Stimulated activated naive CD8-positive, alpha-beta T cell treated with anti-CD3 and anti-CD28 coated beads, Interleukin-15, Interleukin-2, amounts not matched to agents 100 U/mL and 50 U/mL, for 24 hours (primary cell): ENCODE data around the gene ZDHHC21.
"Not testable (repeated sequence)": the region's sequence is repeated elsewhere in the genome, so short reads cannot be mapped to it uniquely, and the experiment has no call there.

Experiments
- ATAC-seq: fragments of 150-1000 bp; cut with Tn5 transposase; one replicate; pipeline ENCODE4 v1.10.0; 2021
- DNase-seq: peaks from one replicate; pipeline ENCODE4 v3.0.0; 2021

The ZDHHC21 gene

DNA sequence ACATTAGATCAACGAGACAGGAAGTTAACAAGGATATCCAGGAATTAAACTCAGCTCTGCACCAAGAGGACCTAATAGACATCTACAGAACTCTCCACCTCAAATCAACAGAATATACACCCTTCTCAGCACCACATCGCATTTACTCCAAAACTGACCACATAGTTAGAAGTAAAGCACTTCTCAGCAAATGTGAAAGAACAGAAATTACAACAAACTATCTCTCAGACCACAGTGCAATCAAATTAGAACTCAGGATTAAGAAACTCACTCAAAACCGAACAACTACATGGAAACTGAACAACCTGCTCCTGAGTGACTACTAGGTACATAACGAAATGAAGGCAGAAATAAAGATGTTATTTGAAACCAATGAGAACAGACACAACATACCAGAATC, 10.6 kb downstream of the ZDHHC21 start:
- ATAC-seq, DNase-seq: not testable (repeated sequence)

DNA sequence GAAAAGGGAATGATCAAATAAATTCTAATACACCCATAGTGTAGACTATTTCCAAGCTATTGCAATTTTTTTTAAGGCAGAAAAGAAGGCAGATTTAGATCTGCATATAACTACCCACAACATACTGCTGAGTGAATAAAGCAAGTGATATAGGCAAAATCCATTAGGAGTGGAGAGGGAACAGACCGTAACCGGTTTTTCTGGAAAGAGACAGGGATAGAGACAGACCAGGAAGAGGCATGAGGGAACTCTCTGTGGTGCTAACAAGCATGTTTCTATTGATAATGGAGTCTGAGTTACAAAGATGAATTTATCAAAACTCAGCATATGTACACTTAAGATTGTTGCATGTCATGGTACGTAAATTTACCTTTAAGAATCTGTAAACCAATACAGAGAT, 14.5 kb downstream of the ZDHHC21 start:
- DNase-seq (no peak), ATAC-seq (no peak)

DNA sequence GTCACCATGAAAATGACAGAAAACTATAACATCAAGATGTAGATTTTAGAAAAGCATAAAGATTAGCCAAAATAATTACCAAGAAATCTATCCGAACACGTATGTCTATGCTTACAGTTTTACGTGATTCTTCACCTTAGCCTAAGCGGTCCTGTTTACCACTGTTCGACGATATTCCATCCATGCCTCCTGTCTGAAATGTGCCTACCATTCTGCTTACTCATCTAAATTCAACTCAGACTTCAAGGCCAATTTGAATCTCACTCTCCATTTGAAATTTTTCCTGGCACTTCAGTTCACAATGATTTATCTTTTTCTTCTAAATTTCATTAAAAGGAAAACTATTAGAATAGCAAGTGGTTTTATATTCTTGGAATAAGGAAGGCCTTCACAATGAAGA, 15.4 kb downstream of the ZDHHC21 start:
- ATAC-seq (no peak), DNase-seq (no peak)

DNA sequence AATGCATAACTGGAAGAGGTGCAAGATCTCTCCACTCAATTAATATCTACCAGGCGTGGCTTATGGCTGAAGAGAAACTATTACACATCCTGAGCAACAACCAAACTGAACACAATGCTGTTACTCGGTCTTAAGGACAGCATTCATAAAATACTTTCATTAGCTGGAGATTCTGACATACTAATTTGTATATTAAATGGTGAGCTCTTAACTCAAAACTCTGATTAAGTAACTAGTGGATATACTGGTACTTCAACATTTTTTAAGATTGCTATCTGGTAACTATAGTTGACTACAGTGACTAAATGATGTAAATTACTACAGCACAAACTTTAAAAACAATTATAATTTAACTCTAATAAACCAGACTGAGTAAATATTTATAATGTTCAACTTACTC, 15.8 kb downstream of the ZDHHC21 start:
- no peak for ATAC-seq
- no peak for DNase-seq

DNA sequence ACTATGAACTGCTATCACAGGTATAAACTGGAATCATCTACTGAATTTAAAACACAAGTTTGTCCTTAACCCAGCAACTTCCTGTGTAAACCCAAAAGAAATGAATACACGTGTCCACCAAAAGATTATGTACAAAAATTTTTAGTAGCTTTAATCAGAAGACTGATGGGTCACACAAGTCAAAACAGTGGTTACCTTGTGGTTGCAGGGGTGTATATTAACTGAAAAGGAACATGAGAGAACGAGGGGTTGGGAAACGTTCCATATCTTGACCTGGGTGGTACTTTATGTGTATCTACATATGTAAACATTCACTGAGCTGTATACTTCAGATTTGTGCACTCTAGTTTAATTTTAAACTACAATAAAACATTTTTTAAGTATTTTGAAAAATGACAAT, 18.6 kb downstream of the ZDHHC21 start:
- ATAC-seq (no peak), DNase-seq (no peak)

DNA sequence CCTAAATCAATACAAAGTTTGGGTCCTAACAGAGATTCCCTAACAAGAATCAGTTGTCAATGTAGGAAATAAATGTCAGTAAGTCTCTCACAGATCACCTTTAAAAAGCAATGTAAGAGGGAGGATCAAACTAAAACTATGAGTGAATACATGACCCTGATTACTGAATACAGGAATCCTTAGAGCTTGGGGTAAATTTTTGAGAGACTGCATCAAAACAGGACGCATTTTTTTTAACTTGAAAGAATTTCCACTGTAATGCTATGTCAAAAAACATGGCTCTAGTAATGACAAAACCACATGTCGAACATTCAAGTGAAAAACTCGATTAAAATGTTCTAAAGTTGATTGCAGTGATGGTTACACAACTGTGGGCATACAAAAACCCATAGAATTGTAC, 21.9 kb downstream of the ZDHHC21 start:
- ATAC-seq = no peak
- DNase-seq = no peak

DNA sequence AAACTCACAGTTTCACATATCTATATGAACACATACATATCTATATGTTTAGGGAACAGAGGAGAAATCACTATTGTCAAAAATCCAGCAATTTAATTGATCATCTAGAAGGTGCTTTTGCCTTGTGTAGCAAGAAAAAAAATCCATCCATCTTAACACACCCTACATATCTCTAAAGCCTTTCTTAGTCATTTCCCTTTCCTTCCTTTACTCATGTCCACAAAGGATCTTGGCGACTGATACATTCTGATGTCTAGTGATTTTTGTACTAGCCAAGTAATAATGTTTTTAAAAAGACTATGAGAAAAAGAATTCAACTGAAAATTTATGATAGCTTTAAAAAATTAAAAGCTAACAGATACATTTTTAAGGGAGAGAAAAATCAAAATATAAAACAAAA, 22.5 kb downstream of the ZDHHC21 start:
- DNase-seq = no peak
- no peak for ATAC-seq

DNA sequence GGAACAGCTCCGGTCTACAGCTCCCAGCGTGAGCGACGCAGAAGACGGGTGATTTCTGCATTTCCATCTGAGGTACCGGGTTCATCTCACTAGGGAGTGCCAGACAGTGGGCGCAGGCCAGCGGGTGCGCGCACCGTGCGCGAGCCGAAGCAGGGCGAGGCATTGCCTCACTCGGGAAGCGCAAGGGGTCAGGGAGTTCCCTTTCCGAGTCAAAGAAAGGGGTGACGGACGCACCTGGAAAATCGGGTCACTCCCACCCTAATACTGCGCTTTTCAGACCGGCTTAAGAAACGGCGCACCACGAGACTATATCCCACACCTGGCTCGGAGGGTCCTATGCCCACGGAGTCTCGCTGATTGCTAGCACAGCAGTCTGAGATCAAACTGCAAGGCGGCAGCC, 29.2 kb downstream of the ZDHHC21 start:
- not testable (repeated sequence) for ATAC-seq, DNase-seq

DNA sequence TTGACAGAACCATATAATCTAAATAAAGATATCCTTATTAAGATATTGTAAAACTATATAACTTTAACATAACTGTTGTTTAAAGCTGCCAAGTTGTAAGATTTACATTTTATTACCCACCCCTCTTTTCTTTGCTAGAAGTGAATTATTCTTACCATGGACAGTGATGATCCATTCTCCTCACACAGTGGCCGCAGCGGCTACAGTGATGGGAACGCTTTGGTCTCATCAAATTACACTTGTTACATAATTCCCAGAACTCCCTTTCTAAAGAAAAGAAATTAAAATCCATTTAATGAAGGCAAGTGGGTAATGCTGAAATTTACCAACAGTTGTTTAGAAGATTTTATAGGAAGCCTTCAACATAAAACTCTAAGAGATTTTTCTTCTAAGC, 31.2 kb downstream of the ZDHHC21 start:
- DNase-seq (no peak), ATAC-seq (no peak)

DNA sequence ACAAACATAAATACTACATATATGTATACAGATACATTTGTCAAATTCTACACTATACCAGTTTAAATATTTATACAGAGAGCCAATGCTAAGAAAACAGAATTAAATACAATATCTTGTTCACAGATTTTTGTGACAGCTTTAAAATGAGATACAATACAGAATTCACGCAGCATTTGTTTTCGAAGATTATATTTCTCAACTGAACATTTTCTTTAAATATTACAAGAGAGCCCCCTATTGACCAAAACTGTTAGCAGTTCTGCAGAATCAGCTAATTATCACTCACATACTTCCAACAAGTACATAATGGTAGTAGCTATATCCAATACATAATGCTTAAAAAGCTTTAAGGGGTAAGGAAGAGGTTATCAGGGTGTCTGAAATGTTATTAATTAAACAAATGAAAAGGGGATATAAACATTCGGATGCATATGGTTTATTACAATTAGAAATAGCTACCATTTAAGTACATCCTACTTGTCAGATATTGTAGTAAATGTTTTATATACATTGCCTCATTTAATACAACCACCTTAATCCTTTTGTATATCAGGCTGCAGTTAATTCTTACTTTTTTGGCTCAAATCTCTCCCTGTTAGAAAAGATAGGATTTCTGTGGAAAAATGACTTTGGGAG, 31.7 kb downstream of the ZDHHC21 start:
- no peak for ATAC-seq
- DNase-seq = no peak

DNA sequence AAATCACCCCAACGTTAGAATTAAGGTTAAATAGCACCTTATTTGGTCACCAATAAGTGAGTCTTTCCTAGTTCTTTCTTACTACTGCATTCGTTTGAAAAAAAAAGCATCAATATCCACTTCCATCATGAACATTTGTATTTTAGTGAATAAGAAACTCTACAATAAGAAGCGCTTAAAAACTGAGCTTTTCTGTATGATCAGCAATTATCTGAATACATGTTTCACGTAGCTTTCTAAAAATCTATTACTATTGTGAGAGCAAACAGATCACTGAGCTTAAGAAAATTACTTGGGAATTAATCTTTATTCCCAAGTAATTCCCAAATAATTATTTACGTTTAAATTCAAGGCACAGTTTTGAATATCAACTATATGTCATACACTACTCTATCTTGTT, 32.5 kb downstream of the ZDHHC21 start:
- ATAC-seq = no peak

DNA sequence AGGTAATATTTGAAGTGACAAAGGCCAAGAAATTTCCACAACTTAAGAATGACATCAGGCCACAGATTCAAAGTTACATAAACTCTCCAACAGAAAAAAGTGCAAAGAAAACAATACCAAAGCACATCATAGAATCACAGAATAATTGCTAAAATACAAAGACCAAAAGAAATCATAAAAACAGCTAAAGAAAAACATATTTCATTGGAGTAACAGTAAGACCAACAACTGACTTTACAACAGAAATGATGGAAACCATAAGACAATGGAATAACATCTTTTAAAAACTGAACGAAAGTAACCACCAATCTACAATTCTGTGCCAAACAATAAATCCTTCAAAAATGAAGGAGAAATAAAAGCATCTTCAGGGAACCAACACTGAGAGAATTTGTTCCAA, 38.3 kb downstream of the ZDHHC21 start:
- no peak for DNase-seq
- ATAC-seq = no peak

More for the DNA sequence above, 32.5 kb downstream of the ZDHHC21 start:
- no peak for DNase-seq

DNA sequence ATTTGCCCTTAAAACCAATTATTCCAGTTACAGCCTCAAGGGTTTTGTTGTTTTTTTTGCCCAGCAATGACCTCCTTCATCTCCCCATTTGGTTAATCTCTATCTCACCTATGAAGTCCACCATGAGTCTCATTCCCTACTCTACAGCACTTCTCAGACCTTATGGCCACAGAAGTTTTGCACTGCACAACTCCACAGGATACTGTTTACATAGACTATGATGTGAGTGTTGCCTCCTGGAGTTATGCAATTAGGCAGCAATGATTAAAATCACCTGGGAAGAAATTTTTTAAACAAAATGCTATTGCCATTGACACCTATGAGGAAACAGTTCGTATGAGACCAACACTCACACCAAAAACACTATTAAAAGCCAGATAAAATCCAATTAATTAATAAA, 39.7 kb downstream of the ZDHHC21 start:
- ATAC-seq (no peak), DNase-seq (no peak)

DNA sequence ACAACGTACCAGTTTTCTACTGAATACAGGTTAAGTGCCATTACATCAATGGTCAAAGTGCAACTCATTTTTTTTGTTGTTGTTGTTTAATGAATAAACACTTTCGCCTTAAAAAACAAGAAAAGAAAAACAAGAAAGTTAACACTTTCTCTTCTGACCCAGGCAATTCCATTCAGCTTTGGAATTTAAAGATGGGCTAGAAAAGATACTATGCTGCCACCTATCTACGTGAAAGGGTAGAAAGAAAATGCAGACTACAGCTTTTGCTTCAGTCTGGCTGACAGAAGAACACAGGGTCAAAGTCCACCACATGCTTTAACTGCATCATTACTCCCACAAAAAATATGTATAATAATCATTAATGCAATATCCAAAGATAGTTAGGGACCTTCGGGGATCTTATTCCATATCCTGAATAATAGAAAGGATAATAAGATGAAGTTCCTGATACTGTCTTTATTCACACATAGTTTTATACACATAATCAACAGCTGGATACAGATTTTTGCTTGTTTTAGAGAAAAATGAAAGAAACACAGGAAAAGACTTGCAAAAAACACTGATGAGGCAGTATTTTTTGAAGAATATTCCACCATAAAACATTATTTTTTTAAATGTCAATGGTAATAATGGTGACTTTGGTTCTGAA, 40.4 kb downstream of the ZDHHC21 start:
- no peak for ATAC-seq
- no peak for DNase-seq

DNA sequence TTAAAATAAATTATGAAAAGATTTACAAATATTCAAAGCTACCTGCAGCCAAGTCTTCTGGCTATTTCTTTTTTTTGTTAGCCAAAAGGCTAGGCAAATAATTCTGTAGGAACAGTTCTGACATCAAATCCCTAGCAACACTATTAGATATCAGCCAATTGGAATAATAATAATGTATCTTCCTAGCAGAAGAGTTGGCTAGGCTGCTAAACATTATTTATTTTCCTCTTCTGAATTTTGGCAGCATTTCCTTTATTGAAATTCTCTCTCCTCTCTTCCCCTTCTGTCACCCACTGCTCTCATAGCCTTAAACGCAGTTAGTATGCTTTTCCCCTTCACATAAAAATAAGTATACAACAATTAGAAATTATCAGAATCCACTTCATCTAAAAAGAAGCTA, 42.6 kb downstream of the ZDHHC21 start:
- ATAC-seq = no peak
- no peak for DNase-seq

DNA sequence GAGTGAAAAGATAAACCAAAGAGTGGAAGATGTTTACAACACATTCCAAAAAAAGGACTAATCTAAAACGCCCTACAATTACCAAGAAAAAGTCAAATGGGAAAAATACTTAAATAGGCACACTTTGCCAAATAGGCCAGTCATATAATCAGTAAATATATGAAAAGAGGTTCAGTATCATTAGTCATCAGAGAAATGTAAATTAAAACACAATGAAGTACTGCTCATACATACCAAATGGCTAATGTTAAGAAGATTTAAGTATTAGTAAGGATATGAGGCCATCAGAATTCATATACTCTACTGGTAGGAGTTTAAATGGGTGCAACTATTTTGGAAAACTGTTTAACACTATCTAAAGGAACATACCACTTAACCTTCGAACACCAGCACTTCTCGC, 47.6 kb downstream of the ZDHHC21 start:
- ATAC-seq = no peak
- DNase-seq = no peak

DNA sequence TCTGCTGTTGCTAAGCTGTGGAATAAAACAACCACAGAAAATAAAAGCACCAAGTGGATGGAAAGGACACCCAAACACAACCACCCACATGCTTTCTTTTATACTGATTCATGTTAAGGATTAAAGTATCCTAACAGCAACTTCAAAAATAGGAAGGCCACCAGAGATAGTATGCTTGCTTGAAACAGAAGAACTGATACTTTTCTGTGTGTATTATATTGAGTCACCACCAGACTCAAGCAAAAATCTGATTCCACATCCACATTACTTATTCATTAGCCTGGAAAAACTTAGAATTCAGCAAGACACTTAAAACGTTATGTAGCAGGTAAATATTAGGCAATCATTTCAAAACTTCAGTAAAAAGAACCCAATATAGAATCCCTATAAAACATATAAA, 52.3 kb downstream of the ZDHHC21 start:
- ATAC-seq (no peak), DNase-seq (no peak)

DNA sequence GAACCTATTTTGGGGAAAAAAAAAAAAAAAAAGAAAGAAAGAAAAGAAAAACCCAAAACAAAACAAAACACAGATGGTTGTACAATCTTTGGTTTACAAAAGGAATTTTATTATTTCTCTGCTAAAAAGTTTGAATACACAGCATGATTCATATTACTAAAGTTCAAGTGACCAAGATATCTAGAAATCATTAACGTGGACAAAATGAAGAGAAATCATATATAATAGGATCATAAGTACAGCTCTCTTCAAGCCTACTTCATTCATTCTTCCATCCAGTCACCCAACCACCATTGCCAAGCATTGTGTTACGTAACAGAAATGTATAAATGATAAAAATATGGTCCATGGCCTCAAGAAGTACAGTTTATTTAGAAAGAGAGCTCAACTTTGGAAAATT, 52.9 kb downstream of the ZDHHC21 start:
- ATAC-seq = no peak

DNA sequence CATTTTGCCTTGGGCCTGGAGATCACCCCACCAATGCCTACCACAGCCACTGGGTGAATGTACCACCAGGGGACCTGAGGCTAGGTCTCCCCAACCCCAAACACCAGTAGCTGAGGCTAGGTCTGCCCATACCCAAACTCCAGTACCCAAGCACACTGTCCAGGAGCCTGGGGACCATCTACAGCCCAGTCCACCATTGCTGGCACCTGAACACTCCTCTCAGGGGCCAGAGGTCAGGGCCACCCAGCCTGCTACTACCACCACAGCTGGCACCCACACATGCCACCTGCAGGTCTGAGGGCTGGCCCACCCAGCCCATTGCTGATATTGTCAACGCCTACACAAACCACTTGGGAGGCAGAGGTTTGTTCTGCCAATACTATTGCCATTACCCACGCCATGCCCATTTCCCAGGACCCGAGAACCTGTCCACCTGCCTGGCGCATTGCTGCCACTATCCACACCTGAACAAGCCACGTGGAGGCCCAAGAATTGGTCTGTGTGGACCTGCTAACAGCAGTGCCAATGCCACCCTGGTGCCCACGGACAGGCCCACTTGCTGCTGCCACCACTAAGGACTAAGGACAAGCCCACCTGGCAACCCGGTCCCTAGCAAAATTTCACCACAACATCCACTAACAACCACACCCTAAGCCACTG, 59.2 kb downstream of the ZDHHC21 start:
- no peak for DNase-seq
- ATAC-seq = peak; percentile 23

More for the DNA sequence above, 52.9 kb downstream of the ZDHHC21 start:
- no peak for DNase-seq

DNA sequence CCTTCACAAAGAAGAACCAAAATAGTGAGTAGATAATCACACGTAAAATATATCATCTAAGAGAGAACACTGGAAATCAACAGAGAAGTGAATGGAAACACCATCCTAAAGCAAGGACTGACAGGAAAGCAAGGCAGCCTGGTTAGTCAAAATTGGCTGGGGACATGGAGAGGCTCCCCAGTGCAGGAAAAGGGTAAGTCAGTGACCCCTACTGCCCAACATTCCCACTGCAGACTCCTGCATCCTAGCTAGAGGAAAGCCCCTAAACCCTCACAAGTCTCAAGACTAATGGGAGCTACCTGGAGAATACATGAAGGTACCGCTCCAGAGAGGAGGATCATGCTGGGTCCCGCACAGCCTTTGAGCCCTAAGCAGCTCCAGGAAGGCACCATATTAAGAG, 60.1 kb downstream of the ZDHHC21 start:
- no peak for ATAC-seq
- DNase-seq = no peak

DNA sequence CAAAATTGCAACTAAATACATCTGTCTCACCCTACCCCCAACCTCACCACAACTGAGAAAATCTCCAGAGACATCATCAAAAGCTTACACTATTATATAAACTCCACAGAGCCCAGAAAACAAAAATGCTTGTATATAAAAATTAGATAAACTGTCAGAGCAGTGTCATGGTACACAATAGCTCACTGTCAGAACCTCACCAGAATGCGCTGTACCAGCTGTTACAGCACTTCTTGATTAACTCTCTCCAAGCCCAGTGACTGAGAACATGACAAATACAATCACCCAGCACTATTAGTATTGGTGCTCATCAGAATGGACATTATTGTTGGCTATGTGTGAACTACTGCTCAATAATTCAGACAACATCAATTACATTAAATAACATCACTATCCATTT, 65.7 kb downstream of the ZDHHC21 start:
- no peak for DNase-seq
- ATAC-seq = no peak

DNA sequence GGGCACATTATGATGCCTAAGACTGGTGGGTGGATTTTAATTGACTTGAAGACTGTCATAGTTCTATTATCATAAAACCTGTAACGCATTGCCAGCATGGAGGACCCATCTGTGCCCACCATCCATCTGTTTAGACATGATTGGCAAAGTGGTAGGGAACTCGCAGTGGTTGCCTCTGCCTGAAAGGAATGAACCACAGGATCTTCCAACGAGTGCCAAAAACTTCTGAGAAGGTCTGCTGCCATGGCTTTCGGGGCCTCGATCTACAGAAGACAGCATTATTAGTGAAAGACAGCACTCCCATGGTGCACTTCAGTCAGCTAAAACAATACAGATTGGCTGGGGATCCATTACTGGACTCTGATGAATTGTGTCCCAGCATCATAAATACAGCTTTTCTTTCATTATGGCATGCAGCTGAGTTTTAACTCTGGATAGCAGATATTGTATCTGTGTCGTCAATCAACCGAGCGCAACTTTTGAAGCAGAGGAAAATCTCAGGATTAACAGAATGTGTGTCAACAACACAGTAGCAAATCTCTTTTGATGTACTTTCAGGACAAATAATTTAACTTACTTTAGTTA, 74.3 kb downstream of the ZDHHC21 start:
- no peak for DNase-seq
- ATAC-seq = no peak

DNA sequence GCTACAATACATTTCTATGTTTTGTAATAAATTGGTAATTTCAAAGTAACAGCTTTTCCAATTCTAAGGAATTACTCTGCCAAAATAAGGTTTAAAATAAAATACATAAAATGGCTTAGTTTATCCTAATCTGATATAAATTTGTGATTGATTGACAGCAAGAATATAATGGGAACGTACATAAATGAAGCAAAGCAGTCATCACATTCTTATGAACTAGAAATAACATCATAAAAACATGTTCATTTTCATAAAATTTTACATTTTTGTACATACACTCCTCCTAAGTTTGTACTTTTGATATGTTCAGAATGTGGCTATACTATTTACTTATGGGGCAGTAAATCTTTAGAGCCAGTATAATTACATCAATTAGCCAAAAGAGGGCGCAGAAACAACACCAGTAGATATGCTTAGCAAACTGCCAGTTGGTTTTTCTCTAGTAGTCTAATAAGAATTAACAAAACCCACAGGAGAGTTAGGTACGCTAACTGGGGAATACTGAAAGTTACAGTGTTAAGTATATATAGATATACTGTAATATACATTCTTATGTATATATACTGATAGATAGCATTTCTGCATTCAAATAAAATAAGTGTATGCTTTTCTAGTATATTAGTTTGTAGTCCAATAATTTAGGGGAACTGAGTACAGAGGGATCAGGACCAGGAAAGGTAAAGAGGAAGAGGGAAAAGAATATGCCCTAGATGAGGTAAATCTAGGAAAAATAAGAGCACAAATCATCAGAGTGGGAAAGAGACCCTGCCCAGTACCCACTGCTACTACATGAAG, 76.8 kb downstream of the ZDHHC21 start:
- DNase-seq (no peak), ATAC-seq (peak; percentile 46)
